ENCODE data around the gene TBX1. TPM values are rescaled to one million over a fixed set of nuclear protein-coding genes. Genes with fewer than 3 reads are reported as not detected.

TBX1 gene
- total RNA-seq, 4 donors from 2014 or later, result 7.6 to 34.3 (median 18.5) TPM

- intact Hi-C loops (cut with DNase I), result no loop called here
- peak overlapping the region in 1 of 3 donors; percentile 13 for H3K27ac ChIP-seq
- peaks cover 32% of the 10 kb centered on the region for H3K27me3 ChIP-seq
- DNase-seq, result no peak
- H3K4me3 ChIP-seq (replicated peaks in 1 of 3), result no peak overlapping the region
- TF ChIP-seq CTCF (IDR thresholded peaks at IDR 0.05), result no peak
- no peak for TF ChIP-seq POLR2A (IDR thresholded peaks at IDR 0.05)
- H3K9me3 ChIP-seq, result no peaks in the 10 kb centered on the region
- 14 to 15% methylated on average over 6 to 15 of the region's 21 CpGs for WGBS, 2 donors
- H3K36me3 ChIP-seq, result no peaks in the 10 kb centered on the region
- peaks cover 16 to 33% of the 10 kb centered on the region in 2 donors for H3K4me1 ChIP-seq
Observed at GRCh38 chr22:19758896-19759426, 1.6 kb upstream of the TBX1 start.

- intact Hi-C loops (cut with DNase I), result no loop called here
- Histone ChIP-seq H3K4me3 (replicated peaks in 1 of 3) (no peak overlapping the region), H3K9me3 (no peaks in the 10 kb centered on the region), H3K27ac (peak overlapping the region in 1 of 3 donors; percentile 33), H3K27me3 (peaks cover 32% of the 10 kb centered on the region), H3K4me1 (peaks cover 16 to 33% of the 10 kb centered on the region in 2 donors), H3K36me3 (no peaks in the 10 kb centered on the region)
- TF ChIP-seq CTCF (IDR thresholded peaks at IDR 0.05), result no peak
- no peak for TF ChIP-seq POLR2A (IDR thresholded peaks at IDR 0.05)
- DNase-seq, result no peak
- WGBS, 2 donors, result 2 to 8% methylated on average over 16 to 28 of the region's 43 CpGs
Observed at GRCh38 chr22:19759427-19760057, 1.0 kb upstream of the TBX1 start.

GRCh38 chr22:19760951-19761724 is 560 bp downstream of the TBX1 start:
- peaks cover 18 to 22% of the 10 kb centered on the region in 2 donors for H3K4me1 ChIP-seq
- H3K4me3 ChIP-seq (replicated peaks in 1 of 3), result peak overlapping the region in 1 of 3 donors; percentile 21
- intact Hi-C loops (cut with DNase I), result no loop called here
- WGBS, 2 donors, result 7% methylated on average over 6 of the region's 117 CpGs; no CpG with 5 or more reads in 1 of the 2 donors
- peaks cover 18% of the 10 kb centered on the region for H3K27me3 ChIP-seq
- no peak for DNase-seq
- TF ChIP-seq CTCF (IDR thresholded peaks at IDR 0.05), result no peak
- no peak for TF ChIP-seq POLR2A (IDR thresholded peaks at IDR 0.05)
- H3K36me3 ChIP-seq, result no peaks in the 10 kb centered on the region
- H3K27ac ChIP-seq, result peak overlapping the region in 1 of 3 donors; percentile 0
- H3K9me3 ChIP-seq, result no peaks in the 10 kb centered on the region

- Histone ChIP-seq H3K4me1 (peaks cover 14 to 22% of the 10 kb centered on the region in 2 donors), H3K27me3 (peaks cover 16% of the 10 kb centered on the region), H3K4me3 (replicated peaks in 1 of 3) (no peak overlapping the region), H3K36me3 (no peaks in the 10 kb centered on the region), H3K9me3 (no peaks in the 10 kb centered on the region), H3K27ac (peak overlapping the region in 2 of 3 donors; percentile 0 to 50)
- TF ChIP-seq CTCF (IDR thresholded peaks at IDR 0.05), result no peak
- no peak for TF ChIP-seq POLR2A (IDR thresholded peaks at IDR 0.05)
- DNase-seq, result no peak
- WGBS, 2 donors, result 83 to 89% methylated on average over 18 to 20 of the region's 33 CpGs
- intact Hi-C loops (cut with DNase I), result no loop called here
Observed at GRCh38 chr22:19761725-19762567, 1.4 kb downstream of the TBX1 start.
